Measurements from ENCODE around the gene CYRIA. TPM values are rescaled to one million over a fixed set of nuclear protein-coding genes. Genes with fewer than 3 reads are reported as not detected.

Gene CYRIA
- polyA plus RNA-seq, 1 donor (not counting 4 experiments of a cell fraction or from before 2014, with no cell fraction given), result 0.79 TPM

DNA sequence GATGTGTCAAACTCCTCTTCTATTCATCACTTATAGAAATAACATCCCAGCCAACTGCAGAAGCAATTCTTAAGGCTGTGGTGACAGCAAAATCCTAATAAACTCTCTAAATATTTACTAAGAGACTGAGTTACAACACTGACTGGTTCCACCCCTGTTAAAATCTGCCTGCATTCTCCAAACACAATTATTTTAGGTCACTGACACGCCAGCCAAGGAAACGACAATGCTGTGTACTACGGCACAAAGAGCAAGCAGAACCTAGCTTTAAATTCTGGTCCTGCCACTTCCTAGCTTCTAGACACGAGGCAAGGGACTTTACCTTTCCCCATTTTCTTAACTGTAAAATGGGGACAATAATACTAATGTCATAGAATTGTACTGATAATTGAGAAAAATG lies 4.1 kb downstream of the CYRIA start:
- Histone ChIP-seq H3K79me2 (ENCODE audit: control insufficient read depth, insufficient read depth, low read length) (no peaks in the 10 kb centered on the region), H3K27me3 (ENCODE audit: control insufficient read depth, extremely low read depth, insufficient read depth, low read length) (peaks cover 34% of the 10 kb centered on the region), H3K9me3 (ENCODE audit: control insufficient read depth, low read depth, low read length) (no peaks in the 10 kb centered on the region), H3K9ac (ENCODE audit: control insufficient read depth, extremely low read depth, insufficient read depth, low read length) (no peak overlapping the region), H4K20me1 (ENCODE audit: control insufficient read depth, extremely low read depth, insufficient read depth, low read length) (no peaks in the 10 kb centered on the region), H2AFZ (ENCODE audit: control insufficient read depth, low read length) (no peak overlapping the region), H3K9me1 (ENCODE audit: control insufficient read depth, extremely low read depth, insufficient read depth, low read length) (no peaks in the 10 kb centered on the region), H3K4me3 (ENCODE audit: control insufficient read depth in 2 of 3, extremely low read depth in 1 of 3, insufficient read depth in 2 of 3, low read depth in 1 of 3, low read length in 3 of 3) (no peak overlapping the region), H3K27ac (ENCODE audit: control insufficient read depth, insufficient read depth, low read length) (no peak overlapping the region), H3K36me3 (ENCODE audit: control insufficient read depth in 2 of 2, extremely low read depth in 1 of 2, insufficient read depth in 2 of 2, low read length in 2 of 2) (no peaks in the 10 kb centered on the region), H3K4me1 (ENCODE audit: control insufficient read depth, extremely low read depth, insufficient read depth, low read length) (peaks cover 8% of the 10 kb centered on the region), H3K4me2 (ENCODE audit: control insufficient read depth, extremely low read depth, insufficient read depth, low read depth, low read length) (no peak overlapping the region)
- dilution Hi-C loops (cut with MboI; ENCODE audit: extremely low pct_ligation_motif_present, low sequenced_read_pairs), result no loop called here
- TF ChIP-seq EZH2 (IDR thresholded peaks at IDR 0.05; ENCODE audit: low read length), result no peak
- TF ChIP-seq, protein P1, sequence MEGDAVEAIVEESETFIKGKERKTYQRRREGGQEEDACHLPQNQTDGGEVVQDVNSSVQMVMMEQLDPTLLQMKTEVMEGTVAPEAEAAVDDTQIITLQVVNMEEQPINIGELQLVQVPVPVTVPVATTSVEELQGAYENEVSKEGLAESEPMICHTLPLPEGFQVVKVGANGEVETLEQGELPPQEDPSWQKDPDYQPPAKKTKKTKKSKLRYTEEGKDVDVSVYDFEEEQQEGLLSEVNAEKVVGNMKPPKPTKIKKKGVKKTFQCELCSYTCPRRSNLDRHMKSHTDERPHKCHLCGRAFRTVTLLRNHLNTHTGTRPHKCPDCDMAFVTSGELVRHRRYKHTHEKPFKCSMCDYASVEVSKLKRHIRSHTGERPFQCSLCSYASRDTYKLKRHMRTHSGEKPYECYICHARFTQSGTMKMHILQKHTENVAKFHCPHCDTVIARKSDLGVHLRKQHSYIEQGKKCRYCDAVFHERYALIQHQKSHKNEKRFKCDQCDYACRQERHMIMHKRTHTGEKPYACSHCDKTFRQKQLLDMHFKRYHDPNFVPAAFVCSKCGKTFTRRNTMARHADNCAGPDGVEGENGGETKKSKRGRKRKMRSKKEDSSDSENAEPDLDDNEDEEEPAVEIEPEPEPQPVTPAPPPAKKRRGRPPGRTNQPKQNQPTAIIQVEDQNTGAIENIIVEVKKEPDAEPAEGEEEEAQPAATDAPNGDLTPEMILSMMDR (optimal IDR thresholded peaks at IDR 0.05 in 1 of 3, IDR thresholded peaks at IDR 0.05 in 1 of 3, conservative IDR thresholded peaks at IDR 0.05 in 1 of 3; ENCODE audit: extremely low read depth in 1 of 3, insufficient read depth in 2 of 3, low read length in 3 of 3), result no peak
- FAIRE-seq (no peak), DNase-seq (ENCODE audit: low read depth, low spot score) (no peak)

DNA sequence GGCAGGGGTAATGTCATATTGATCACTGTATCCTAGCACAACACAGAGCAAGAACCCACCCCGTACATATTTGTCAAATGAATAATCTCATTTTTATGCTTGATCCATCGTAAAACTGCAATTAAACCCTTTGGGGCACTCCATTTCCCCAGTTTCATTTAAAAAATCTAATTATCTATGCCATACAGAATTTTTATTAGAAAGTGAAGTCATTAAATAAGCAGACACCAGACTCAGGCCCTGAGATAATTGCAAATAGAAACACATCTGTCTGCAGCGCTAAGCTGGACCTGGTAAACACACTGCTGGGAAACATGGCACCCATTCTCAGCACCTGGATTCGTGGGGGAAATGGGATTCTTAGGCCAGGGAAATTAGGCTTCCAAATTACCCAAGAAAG lies 5.1 kb downstream of the CYRIA start:
- no peak overlapping the region for H3K27ac ChIP-seq (ENCODE audit: control insufficient read depth, insufficient read depth, low read length)
- no peak for FAIRE-seq

More for the DNA sequence above, 5.1 kb downstream of the CYRIA start:
- H3K9me3 ChIP-seq (ENCODE audit: control insufficient read depth, low read depth, low read length), result no peaks in the 10 kb centered on the region
- H4K20me1 ChIP-seq (ENCODE audit: control insufficient read depth, extremely low read depth, insufficient read depth, low read length), result no peaks in the 10 kb centered on the region
- H3K79me2 ChIP-seq (ENCODE audit: control insufficient read depth, insufficient read depth, low read length), result no peaks in the 10 kb centered on the region
- no peak overlapping the region for H3K4me2 ChIP-seq (ENCODE audit: control insufficient read depth, extremely low read depth, insufficient read depth, low read depth, low read length)
- peaks cover 27% of the 10 kb centered on the region for H3K27me3 ChIP-seq (ENCODE audit: control insufficient read depth, extremely low read depth, insufficient read depth, low read length)
- H3K9me1 ChIP-seq (ENCODE audit: control insufficient read depth, extremely low read depth, insufficient read depth, low read length), result no peaks in the 10 kb centered on the region
- TF ChIP-seq, protein P1 (optimal IDR thresholded peaks at IDR 0.05 in 1 of 3, IDR thresholded peaks at IDR 0.05 in 1 of 3, conservative IDR thresholded peaks at IDR 0.05 in 1 of 3; ENCODE audit: extremely low read depth in 1 of 3, insufficient read depth in 2 of 3, low read length in 3 of 3), result no peak
- no peak for TF ChIP-seq EZH2 (IDR thresholded peaks at IDR 0.05; ENCODE audit: low read length)
- no peak overlapping the region for H3K9ac ChIP-seq (ENCODE audit: control insufficient read depth, extremely low read depth, insufficient read depth, low read length)
- DNase-seq (ENCODE audit: low read depth, low spot score), result no peak
- H2AFZ ChIP-seq (ENCODE audit: control insufficient read depth, low read length), result no peak overlapping the region
- H3K4me3 ChIP-seq (ENCODE audit: control insufficient read depth in 2 of 3, extremely low read depth in 1 of 3, insufficient read depth in 2 of 3, low read depth in 1 of 3, low read length in 3 of 3), result no peak overlapping the region
- dilution Hi-C loops (cut with MboI; ENCODE audit: extremely low pct_ligation_motif_present, low sequenced_read_pairs), result no loop called here
- H3K36me3 ChIP-seq (ENCODE audit: control insufficient read depth in 2 of 2, extremely low read depth in 1 of 2, insufficient read depth in 2 of 2, low read length in 2 of 2), result no peaks in the 10 kb centered on the region
- peaks cover 4% of the 10 kb centered on the region for H3K4me1 ChIP-seq (ENCODE audit: control insufficient read depth, extremely low read depth, insufficient read depth, low read length)
